ENCODE data around the gene SPRED3. TPM values are rescaled to one million over a fixed set of nuclear protein-coding genes. Genes with fewer than 3 reads are reported as not detected.
A peak's percentile ranks its signal among the peaks of the same experiment; 100 is the strongest.

The SPRED3 gene
- total RNA-seq, 1 experiment from 2014 or later, result 5.4 TPM

DNA sequence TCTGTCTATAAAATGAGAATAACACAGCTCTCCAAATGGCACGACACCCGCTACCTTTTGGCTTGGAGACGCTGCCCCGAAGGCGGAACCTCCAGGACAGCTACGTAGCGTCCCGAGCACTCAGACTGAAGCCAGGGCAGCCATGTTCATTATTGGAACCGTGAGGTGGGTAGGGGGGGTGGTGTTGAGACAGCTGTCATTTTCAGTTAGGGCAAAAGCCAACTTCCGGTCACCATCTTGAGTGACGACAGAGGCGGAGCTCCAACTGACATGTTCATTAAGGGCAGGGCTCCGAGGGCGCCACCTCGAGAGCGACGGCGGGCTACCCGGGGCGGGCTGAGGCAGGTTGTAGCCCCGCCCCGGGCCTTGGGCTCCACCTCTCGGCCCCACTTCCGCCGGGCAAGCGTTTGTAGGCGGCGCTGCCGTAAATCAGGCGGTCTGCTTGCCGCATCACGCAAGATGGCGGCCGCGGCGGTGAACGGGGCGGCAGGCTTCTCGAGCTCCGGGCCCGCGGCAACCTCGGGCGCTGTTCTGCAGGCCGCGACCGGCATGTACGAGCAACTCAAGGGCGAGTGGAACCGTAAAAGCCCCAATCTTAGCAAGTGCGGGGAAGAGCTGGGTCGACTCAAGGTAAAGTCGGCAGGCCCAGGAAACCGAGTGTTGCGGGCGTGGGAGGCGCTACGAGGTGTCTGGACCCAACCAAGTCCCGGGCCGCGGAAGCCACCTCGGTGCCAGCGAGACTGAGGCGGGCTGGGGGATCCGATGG lies 14.0 kb upstream of the SPRED3 start, which contains the start of gene PSMD8:
Gene PSMD8 (plus strand): TSS at position 240 of the 766 bp plus-strand sequence. CDS start 31 bp downstream, at position 271.
- Mint-ChIP-seq H3K27me3 (ENCODE audit: unreplicated experiment) (peaks cover 27% of the 10 kb centered on the region), H3K27ac (ENCODE audit: unreplicated experiment) (peak within 1 kb of the TSS; percentile 97), H3K4me1 (ENCODE audit: low read depth, unreplicated experiment) (peaks cover 22% of the 10 kb centered on the region), H3K9me3 (ENCODE audit: low read depth, unreplicated experiment) (no peaks in the 10 kb centered on the region), H3K36me3 (ENCODE audit: insufficient read depth, unreplicated experiment) (peaks cover 47% of the 10 kb centered on the region), H3K4me3 (ENCODE audit: low read depth, unreplicated experiment) (peak within 1 kb of the TSS; percentile 97)
- CTCF ChIA-PET, result interaction anchor here (0.8 to 2.5 kb wide), 11 partner anchors 10 to 232 kb away, joined by 3 to 26 read pairs (median 5); partner anchors contain the start of genes CATSPERG, FAM98C, GGN and SPINT2
- no TSS peak for BruUV-seq (replicated peaks)
- TF ChIP-seq, protein P1, sequence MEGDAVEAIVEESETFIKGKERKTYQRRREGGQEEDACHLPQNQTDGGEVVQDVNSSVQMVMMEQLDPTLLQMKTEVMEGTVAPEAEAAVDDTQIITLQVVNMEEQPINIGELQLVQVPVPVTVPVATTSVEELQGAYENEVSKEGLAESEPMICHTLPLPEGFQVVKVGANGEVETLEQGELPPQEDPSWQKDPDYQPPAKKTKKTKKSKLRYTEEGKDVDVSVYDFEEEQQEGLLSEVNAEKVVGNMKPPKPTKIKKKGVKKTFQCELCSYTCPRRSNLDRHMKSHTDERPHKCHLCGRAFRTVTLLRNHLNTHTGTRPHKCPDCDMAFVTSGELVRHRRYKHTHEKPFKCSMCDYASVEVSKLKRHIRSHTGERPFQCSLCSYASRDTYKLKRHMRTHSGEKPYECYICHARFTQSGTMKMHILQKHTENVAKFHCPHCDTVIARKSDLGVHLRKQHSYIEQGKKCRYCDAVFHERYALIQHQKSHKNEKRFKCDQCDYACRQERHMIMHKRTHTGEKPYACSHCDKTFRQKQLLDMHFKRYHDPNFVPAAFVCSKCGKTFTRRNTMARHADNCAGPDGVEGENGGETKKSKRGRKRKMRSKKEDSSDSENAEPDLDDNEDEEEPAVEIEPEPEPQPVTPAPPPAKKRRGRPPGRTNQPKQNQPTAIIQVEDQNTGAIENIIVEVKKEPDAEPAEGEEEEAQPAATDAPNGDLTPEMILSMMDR (IDR thresholded peaks at IDR 0.05; ENCODE audit: unreplicated experiment), result peak; percentile 16
- DNase-seq, result peak; percentile 99
- intact Hi-C loops (cut with micrococcal nuclease; ENCODE audit: unreplicated experiment), result loop anchor here (1.0 kb wide), 1 partner anchor 39 kb away; the partner anchor contains the start of gene CATSPERG

DNA sequence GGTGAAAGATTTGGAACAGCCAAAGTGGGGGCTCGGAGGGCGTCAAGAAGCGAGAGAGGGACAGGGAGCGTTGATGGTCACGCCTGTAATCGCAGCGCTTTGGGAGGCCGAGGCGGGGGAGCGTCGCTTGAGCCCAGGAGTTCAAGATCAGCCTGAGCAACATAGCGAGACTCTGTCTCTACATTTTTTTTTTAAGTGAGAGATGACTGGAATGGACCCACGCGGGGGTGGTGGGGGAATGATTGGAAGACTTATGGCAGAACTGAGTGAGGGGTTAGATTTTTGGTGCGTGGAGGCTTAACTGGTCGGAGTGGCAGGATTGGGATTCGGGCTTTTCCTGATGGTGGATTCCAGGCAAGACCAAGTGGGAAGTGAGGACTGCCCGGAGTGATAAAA lies 13.4 kb upstream of the SPRED3 start:
- H3K9me3 Mint-ChIP-seq (ENCODE audit: low read depth, unreplicated experiment), result no peaks in the 10 kb centered on the region
- H3K27me3 Mint-ChIP-seq (ENCODE audit: unreplicated experiment), result peaks cover 21% of the 10 kb centered on the region
- intact Hi-C loops (cut with micrococcal nuclease; ENCODE audit: unreplicated experiment), result no loop called here
- CTCF ChIA-PET, result interaction anchor here (1.2 to 2.5 kb wide), 3 partner anchors 13 to 98 kb away, joined by 3 to 26 read pairs (median 12); partner anchors contain the start of gene FAM98C
- BruUV-seq (replicated peaks), result no TSS peak
- no peak for DNase-seq
- peaks cover 22% of the 10 kb centered on the region for H3K4me1 Mint-ChIP-seq (ENCODE audit: low read depth, unreplicated experiment)
- H3K4me3 Mint-ChIP-seq (ENCODE audit: low read depth, unreplicated experiment), result peak overlapping the region; percentile 97
- H3K36me3 Mint-ChIP-seq (ENCODE audit: insufficient read depth, unreplicated experiment), result peaks cover 49% of the 10 kb centered on the region
- H3K27ac Mint-ChIP-seq (ENCODE audit: unreplicated experiment), result peak overlapping the region; percentile 97
- TF ChIP-seq, protein P1 (IDR thresholded peaks at IDR 0.05; ENCODE audit: unreplicated experiment), result no peak

DNA sequence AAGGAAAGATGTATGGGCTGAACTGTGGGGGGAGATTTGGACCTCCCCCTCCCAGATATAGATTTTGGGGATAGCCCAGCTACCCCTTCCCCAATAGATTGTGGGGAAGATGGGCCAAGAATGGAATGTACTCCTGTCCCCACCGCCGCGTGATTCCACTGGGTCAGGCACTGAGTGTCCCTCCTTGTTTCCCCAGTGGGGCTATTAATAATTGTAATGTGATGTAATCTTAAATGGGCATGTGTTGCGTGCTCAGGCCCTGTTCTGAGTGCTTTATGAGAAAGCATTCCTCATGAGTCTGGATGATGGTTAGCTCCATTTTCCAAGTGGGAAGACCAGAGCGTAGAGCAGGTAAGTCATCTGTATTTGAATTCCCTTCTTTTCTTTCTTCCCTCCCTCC lies 12.7 kb upstream of the SPRED3 start:
- BruUV-seq (replicated peaks), result no TSS peak
- intact Hi-C loops (cut with micrococcal nuclease; ENCODE audit: unreplicated experiment), result no loop called here
- peaks cover 54% of the 10 kb centered on the region for H3K36me3 Mint-ChIP-seq (ENCODE audit: insufficient read depth, unreplicated experiment)
- no peak for DNase-seq
- peak overlapping the region; percentile 97 for H3K27ac Mint-ChIP-seq (ENCODE audit: unreplicated experiment)
- H3K9me3 Mint-ChIP-seq (ENCODE audit: low read depth, unreplicated experiment), result no peaks in the 10 kb centered on the region
- CTCF ChIA-PET, result interaction anchor here (1.0 to 2.5 kb wide), 2 partner anchors 12 to 27 kb away, joined by 5 to 26 read pairs; partner anchors contain the start of genes FAM98C and GGN
- H3K27me3 Mint-ChIP-seq (ENCODE audit: unreplicated experiment), result peaks cover 14% of the 10 kb centered on the region
- peaks cover 22% of the 10 kb centered on the region for H3K4me1 Mint-ChIP-seq (ENCODE audit: low read depth, unreplicated experiment)
- peak overlapping the region; percentile 97 for H3K4me3 Mint-ChIP-seq (ENCODE audit: low read depth, unreplicated experiment)
- TF ChIP-seq, protein P1 (IDR thresholded peaks at IDR 0.05; ENCODE audit: unreplicated experiment), result no peak

DNA sequence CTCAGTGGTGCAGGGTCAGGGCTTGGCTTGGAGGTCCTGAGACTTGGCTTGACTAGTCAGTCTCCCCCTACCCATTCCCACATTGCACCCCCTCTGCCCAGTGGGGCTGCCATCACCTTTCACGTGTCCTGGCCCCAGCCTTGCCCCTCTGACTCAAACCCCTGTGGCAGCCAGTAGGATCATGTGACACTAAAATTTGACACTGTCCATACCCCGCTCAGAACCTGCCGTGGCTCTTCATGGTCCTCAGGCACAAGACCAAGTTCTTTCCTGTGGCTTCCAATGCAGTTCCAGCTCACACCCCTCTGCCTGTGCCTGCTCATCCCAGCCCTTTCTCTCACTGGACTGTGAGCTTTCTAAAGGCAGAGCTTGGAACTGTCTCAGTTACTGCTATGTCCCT lies 11.9 kb upstream of the SPRED3 start:
- Mint-ChIP-seq H3K4me1 (ENCODE audit: low read depth, unreplicated experiment) (peaks cover 22% of the 10 kb centered on the region), H3K36me3 (ENCODE audit: insufficient read depth, unreplicated experiment) (peaks cover 59% of the 10 kb centered on the region), H3K9me3 (ENCODE audit: low read depth, unreplicated experiment) (no peaks in the 10 kb centered on the region), H3K4me3 (ENCODE audit: low read depth, unreplicated experiment) (peak overlapping the region; percentile 97), H3K27ac (ENCODE audit: unreplicated experiment) (no peak overlapping the region), H3K27me3 (ENCODE audit: unreplicated experiment) (peaks cover 6% of the 10 kb centered on the region)
- TF ChIP-seq, protein P1 (IDR thresholded peaks at IDR 0.05; ENCODE audit: unreplicated experiment), result no peak
- intact Hi-C loops (cut with micrococcal nuclease; ENCODE audit: unreplicated experiment), result no loop called here
- DNase-seq, result no peak
- TSS peak; percentile 24 for BruUV-seq (replicated peaks)
- CTCF ChIA-PET, result no interaction called here

Data from Calu3 (cell line).